ENCODE results near the gene HNMT.

DNA sequence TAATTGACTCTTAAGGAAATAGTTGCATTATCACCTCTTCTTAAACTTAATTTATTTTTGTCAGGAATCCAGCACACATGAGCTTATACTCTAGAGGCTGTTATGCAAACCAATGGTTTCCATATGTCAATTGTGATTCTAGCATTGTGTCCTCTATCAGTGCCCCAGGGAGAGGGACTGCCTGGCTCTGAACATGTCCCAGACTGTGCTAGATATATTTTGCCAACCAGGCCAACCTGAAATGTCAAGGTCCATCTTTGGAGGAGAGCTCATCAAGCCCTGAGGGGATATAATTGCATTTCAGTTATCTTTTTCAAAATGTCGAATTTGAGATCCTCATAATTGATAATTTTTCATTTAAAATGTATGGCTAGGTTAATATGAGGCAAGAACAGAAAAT is 34.2 kb downstream of the HNMT start:
- TF ChIP-seq, protein P1, sequence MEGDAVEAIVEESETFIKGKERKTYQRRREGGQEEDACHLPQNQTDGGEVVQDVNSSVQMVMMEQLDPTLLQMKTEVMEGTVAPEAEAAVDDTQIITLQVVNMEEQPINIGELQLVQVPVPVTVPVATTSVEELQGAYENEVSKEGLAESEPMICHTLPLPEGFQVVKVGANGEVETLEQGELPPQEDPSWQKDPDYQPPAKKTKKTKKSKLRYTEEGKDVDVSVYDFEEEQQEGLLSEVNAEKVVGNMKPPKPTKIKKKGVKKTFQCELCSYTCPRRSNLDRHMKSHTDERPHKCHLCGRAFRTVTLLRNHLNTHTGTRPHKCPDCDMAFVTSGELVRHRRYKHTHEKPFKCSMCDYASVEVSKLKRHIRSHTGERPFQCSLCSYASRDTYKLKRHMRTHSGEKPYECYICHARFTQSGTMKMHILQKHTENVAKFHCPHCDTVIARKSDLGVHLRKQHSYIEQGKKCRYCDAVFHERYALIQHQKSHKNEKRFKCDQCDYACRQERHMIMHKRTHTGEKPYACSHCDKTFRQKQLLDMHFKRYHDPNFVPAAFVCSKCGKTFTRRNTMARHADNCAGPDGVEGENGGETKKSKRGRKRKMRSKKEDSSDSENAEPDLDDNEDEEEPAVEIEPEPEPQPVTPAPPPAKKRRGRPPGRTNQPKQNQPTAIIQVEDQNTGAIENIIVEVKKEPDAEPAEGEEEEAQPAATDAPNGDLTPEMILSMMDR (IDR thresholded peaks at IDR 0.05) = no peak
- TF ChIP-seq POLR2A (IDR thresholded peaks at IDR 0.05) = no peak
